Psoas muscle (tissue), 8 donors: ENCODE data around the gene ZNF556. TPM values are rescaled to one million over a fixed set of nuclear protein-coding genes. Genes with fewer than 3 reads are reported as not detected.

ENCODE experiments used
- ATAC-seq, 4 donors: fragments of 200-7000 bp; cut with Tn5 transposase; one replicate each; pipeline ENCODE4 v1.9.1; 2020; ENCODE audit warnings: moderate library complexity in 3 of 4, mild to moderate bottlenecking in 2 of 4
- DNase-seq, 2 donors: peaks; one replicate each; pipeline ENCODE4 v3.0.0-alpha.2; 2020
- H3K27ac ChIP-seq: fragments of 200-600 bp; one replicate; pipeline ENCODE4 v1.8.0; 2022
- H3K27me3 ChIP-seq, 3 donors: fragments of 200-600 bp in 1 of 3; one replicate each; pipeline versions ENCODE4 v1.6.1 to v1.8.0; 2013 to 2022; ENCODE audit warnings: low read length in 2 of 3, mild to moderate bottlenecking in 2 of 3, moderate library complexity in 1 of 3; ENCODE audit not compliant: insufficient read depth in 3 of 3
- H3K36me3 ChIP-seq, 2 donors: fragments of 200-600 bp in 1 of 2; one replicate each; pipeline versions ENCODE4 v1.6.1 to v1.8.0; 2013 to 2022; ENCODE audit warnings: low read depth in 1 of 2, mild to moderate bottlenecking in 1 of 2, moderate library complexity in 1 of 2; ENCODE audit not compliant: insufficient read depth in 1 of 2
- H3K4me1 ChIP-seq: fragments of 200-600 bp; one replicate; pipeline ENCODE4 v1.8.0; 2022
- H3K4me3 ChIP-seq: fragments of 200-600 bp; one replicate; pipeline ENCODE4 v1.8.0; 2022; ENCODE audit warnings: mild to moderate bottlenecking
- H3K9me3 ChIP-seq: fragments of 200-600 bp; one replicate; pipeline ENCODE4 v1.8.0; 2022
- WGBS, 3 donors: extraction: QIAGEN DNeasy Blood & Tissue Kit; methylation state at CpG; one replicate each; pipeline versions ENCODE4 v1.1.6 to v1.1.7; 2013; 5-methylcytosine and 5-hydroxymethylcytosine counted together
- intact Hi-C, 2 donors: fragments of 100-400 bp; cut with DNase I; formaldehyde crosslinking; loops; one replicate each; pipeline versions ENCODE4 v1.11.0 to v1.14.2; 2022
- polyA plus RNA-seq, 3 donors: library from polyadenylated mRNA; stranded (reverse); fragments of 200-250 nt; gene quantifications; one replicate each; pipeline ENCODE4 v1.2.3, GENCODE V29; 2013
- total RNA-seq, 4 donors: library from RNA; stranded (reverse); fragmentation: NEBNext Ultra II Directional in 2 of 4; extraction: Animal tissue kit (Norgen Biotek cat#: 25700) in 2 of 4; gene quantifications; one replicate each; pipeline versions ENCODE4 v1.2.1 to v1.2.4, GENCODE V29; 2021 to 2023
- TF ChIP-seq, protein P1 (sequence below): fragments of 200-600 bp; IDR thresholded peaks from one replicate; pipeline ENCODE4 v1.8.0; 2022; ENCODE audit warnings: antibody characterized with exemption
- donor health status: healthy with polysubstance abuse.
- donor health status: DM: no; HTN: no; CAD: no; lungs with moderate emphysema.
- donor health status: Bipolar disorder and iron deficiency.
- donor health status: healthy.
- donor health status: DM: yes; HTN: yes; CAD: no.
- donor health status: DM: no; HTN: no; CAD: no.
- donor health status: DM: no; HTN: no; CAD: no.
- donor health status: DM: yes; HTN: yes; CAD: no.

ZNF556 gene
- total and polyA plus RNA-seq, 7 donors: 0.24 to 15.6 (median 0.79) TPM

DNA sequence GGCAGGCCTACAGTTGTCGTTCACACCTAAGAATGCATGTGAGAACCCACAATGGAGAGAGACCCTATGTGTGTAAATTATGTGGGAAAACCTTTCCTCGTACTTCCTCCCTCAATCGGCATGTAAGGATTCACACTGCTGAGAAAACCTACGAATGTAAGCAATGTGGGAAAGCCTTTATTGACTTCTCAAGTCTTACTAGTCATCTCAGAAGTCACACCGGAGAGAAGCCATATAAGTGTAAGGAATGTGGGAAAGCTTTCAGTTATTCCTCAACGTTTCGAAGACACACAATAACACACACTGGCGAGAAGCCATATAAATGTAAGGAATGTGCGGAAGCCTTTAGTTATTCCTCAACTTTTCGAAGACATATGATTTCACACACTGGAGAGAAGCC is 14.5 kb upstream of the ZNF556 start:
- TF ChIP-seq, protein P1, sequence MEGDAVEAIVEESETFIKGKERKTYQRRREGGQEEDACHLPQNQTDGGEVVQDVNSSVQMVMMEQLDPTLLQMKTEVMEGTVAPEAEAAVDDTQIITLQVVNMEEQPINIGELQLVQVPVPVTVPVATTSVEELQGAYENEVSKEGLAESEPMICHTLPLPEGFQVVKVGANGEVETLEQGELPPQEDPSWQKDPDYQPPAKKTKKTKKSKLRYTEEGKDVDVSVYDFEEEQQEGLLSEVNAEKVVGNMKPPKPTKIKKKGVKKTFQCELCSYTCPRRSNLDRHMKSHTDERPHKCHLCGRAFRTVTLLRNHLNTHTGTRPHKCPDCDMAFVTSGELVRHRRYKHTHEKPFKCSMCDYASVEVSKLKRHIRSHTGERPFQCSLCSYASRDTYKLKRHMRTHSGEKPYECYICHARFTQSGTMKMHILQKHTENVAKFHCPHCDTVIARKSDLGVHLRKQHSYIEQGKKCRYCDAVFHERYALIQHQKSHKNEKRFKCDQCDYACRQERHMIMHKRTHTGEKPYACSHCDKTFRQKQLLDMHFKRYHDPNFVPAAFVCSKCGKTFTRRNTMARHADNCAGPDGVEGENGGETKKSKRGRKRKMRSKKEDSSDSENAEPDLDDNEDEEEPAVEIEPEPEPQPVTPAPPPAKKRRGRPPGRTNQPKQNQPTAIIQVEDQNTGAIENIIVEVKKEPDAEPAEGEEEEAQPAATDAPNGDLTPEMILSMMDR: no peak
- peaks cover 84% of the 10 kb centered on the region for H3K9me3 ChIP-seq
- 93 to 95% (median 94%) methylated on average over 10 of the region's 10 CpGs for WGBS, 3 donors
- H3K4me3 ChIP-seq: no peak overlapping the region
- peaks cover 23 to 43% of the 10 kb centered on the region in 2 donors for H3K36me3 ChIP-seq
- intact Hi-C loops: no loop called here
- DNase-seq: no peak
- ATAC-seq: no peak
- no peaks in the 10 kb centered on the region for H3K4me1 ChIP-seq
- H3K27ac ChIP-seq: no peak overlapping the region
- peaks cover 0 to 2% (median 0%) of the 10 kb centered on the region in 3 donors for H3K27me3 ChIP-seq

DNA sequence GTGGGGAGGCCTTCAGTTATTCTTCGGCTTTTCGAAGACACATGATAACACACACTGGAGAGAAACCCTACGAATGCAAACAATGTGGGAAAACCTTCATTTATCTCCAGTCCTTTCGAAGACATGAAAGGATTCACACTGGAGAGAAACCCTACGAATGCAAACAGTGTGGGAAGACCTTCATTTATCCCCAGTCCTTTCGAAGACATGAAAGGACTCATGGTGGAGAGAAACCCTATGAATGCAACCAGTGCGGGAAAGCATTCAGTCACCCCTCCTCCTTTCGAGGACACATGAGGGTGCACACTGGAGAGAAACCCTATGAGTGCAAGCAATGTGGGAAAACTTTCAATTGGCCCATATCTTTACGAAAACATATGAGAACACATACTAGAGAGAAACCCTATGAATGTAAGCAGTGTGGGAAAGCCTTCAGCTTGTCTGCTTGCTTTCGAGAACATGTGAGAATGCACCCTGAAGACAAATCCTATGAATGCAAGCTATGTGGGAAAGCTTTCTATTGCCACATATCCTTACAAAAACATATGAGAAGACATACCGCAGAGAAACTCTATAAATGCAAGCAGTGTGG is 14.0 kb upstream of the ZNF556 start:
- H3K4me3 ChIP-seq: no peak overlapping the region
- peaks cover 0 to 2% (median 0%) of the 10 kb centered on the region in 3 donors for H3K27me3 ChIP-seq
- ATAC-seq (no peak), DNase-seq (no peak)
- peaks cover 23 to 43% of the 10 kb centered on the region in 2 donors for H3K36me3 ChIP-seq
- no peaks in the 10 kb centered on the region for H3K4me1 ChIP-seq
- TF ChIP-seq, protein P1: no peak
- H3K9me3 ChIP-seq: peaks cover 89% of the 10 kb centered on the region
- 96 to 98% (median 98%) methylated on average over 11 of the region's 11 CpGs for WGBS, 3 donors
- intact Hi-C loops: no loop called here
- no peak overlapping the region for H3K27ac ChIP-seq

DNA sequence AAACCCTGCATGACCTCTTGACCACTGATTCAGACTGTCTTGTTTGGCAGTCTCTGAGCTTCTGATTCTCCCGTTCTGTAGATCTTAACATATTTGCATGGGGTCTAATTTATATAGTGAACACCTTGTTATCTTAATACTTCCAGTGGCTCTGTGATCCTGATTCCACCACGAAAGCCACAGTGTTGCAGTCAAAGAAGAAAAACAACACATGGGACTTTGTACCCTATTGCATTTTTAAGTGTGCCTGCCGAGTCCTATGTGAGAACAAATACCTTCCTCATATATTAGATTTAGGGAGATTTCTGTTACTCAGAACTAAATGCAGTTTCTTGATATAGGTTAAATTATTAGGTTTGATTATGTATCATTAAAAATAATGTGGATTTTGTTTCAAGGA is 12.3 kb upstream of the ZNF556 start:
- peaks cover 23 to 43% of the 10 kb centered on the region in 2 donors for H3K36me3 ChIP-seq
- intact Hi-C loops: no loop called here
- H3K27me3 ChIP-seq: no peaks in the 10 kb centered on the region
- no peaks in the 10 kb centered on the region for H3K4me1 ChIP-seq
- TF ChIP-seq, protein P1: no peak
- no peak for DNase-seq
- H3K4me3 ChIP-seq: no peak overlapping the region
- H3K27ac ChIP-seq: no peak overlapping the region
- WGBS, 3 donors: 97 to 100% (median 99%) methylated on average over 3 of the region's 3 CpGs
- no peak for ATAC-seq
- H3K9me3 ChIP-seq: peaks cover 96% of the 10 kb centered on the region

DNA sequence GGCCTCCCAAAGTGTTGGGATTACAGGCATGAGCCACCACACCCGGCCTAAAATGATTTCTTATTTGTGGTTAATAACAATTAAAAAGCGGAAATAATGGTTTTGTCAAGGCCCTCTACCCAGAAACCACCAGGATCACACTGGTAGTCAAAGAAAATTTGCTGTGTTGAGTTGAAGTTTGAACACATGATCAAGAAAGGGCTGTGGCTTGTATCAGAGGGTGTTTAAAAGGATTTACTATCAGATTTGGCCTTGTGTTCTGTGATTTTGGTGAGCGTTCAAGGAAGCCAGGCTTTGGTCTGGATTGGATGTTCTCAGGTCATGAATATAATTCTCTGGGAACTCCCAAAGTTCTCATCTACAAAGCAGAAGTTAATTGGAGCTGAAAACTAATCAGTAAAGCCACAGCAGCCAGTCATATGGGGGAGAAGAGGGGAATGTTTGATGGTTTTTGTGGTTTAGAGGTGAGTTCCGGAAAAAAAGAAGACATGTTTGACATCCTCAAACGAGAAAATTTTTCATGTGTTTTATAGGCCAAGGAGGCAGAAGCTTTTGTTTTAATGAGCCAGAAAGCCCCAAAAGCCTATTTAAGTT is 10.6 kb upstream of the ZNF556 start:
- WGBS, 3 donors: 92 to 94% (median 93%) methylated on average over 5 of the region's 5 CpGs
- peaks cover 85% of the 10 kb centered on the region for H3K9me3 ChIP-seq
- ATAC-seq (no peak), DNase-seq (no peak)
- no peak overlapping the region for H3K4me3 ChIP-seq
- no peak overlapping the region for H3K27ac ChIP-seq
- H3K36me3 ChIP-seq: peaks cover 17 to 29% of the 10 kb centered on the region in 2 donors
- intact Hi-C loops: no loop called here
- H3K27me3 ChIP-seq: no peaks in the 10 kb centered on the region
- TF ChIP-seq, protein P1: no peak
- no peaks in the 10 kb centered on the region for H3K4me1 ChIP-seq

DNA sequence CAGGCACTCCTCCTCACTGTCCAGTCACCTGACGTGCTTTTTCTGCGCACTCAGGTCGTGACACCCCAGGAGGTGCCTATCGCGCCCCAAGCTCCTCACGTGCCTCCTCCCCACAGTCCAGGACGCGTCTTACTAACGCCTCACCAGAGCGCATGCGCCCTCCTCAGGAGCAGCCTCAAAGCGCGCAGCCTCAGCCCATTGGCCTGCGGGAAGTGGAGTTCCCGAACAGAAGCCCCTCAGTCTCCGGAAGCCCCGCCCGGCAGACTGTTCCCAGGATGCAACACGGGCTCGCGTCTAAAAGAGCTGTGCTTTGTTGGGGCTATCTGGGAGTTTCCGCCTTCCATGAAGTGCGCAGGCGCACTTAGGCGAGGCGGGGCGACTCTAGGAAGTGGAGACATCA is 8.3 kb upstream of the ZNF556 start:
- DNase-seq: no peak
- intact Hi-C loops: no loop called here
- Histone ChIP-seq H3K4me3 (no peak overlapping the region), H3K27ac (no peak overlapping the region), H3K36me3 (peaks cover 0 to 6% of the 10 kb centered on the region in 2 donors), H3K4me1 (no peaks in the 10 kb centered on the region), H3K9me3 (peaks cover 61% of the 10 kb centered on the region), H3K27me3 (no peaks in the 10 kb centered on the region)
- no peak for ATAC-seq
- TF ChIP-seq, protein P1: no peak
- 77 to 82% (median 79%) methylated on average over 27 of the region's 27 CpGs for WGBS, 3 donors
